ENCODE data around the gene DNASE2.
"Not testable (repeated sequence)": the region's sequence is repeated elsewhere in the genome, so short reads cannot be mapped to it uniquely, and the experiment has no call there.

DNASE2 gene

GRCh38 chr19:12907166-12907565 is 25.9 kb upstream of the DNASE2 start:
- no peaks in the 10 kb centered on the region for H3K27me3 ChIP-seq (ENCODE audit: control insufficient read depth, insufficient read depth, low read length)
- H3K36me3 ChIP-seq (ENCODE audit: control insufficient read depth, insufficient read depth, low read length) = no peaks in the 10 kb centered on the region
- peaks cover 1% of the 10 kb centered on the region; the same call in 1 of the 2 replicates for H3K4me1 ChIP-seq (ENCODE audit: control insufficient read depth, insufficient read depth, low read length)
- H3K4me3 ChIP-seq (ENCODE audit: low read depth, low read length) = no peak overlapping the region
- no peaks in the 10 kb centered on the region for H3K9me3 ChIP-seq (ENCODE audit: control insufficient read depth, insufficient read depth, low read length)
- H3K9ac ChIP-seq (ENCODE audit: low read depth, low read length) = no peak overlapping the region
- H3K27ac ChIP-seq (ENCODE audit: low read depth, low read length) = no peak overlapping the region

- Histone ChIP-seq H3K4me1 (ENCODE audit: control insufficient read depth, insufficient read depth, low read length) (no peaks in the 10 kb centered on the region), H3K27me3 (ENCODE audit: control insufficient read depth, insufficient read depth, low read length) (no peaks in the 10 kb centered on the region), H3K9ac (ENCODE audit: low read depth, low read length) (no peak overlapping the region), H3K36me3 (ENCODE audit: control insufficient read depth, insufficient read depth, low read length) (peaks cover 51% of the 10 kb centered on the region), H3K9me3 (ENCODE audit: control insufficient read depth, insufficient read depth, low read length) (no peaks in the 10 kb centered on the region), H3K27ac (ENCODE audit: low read depth, low read length) (no peak overlapping the region), H3K4me3 (ENCODE audit: low read depth, low read length) (no peak overlapping the region)
Observed at GRCh38 chr19:12899891-12900518, 18.8 kb upstream of the DNASE2 start.

GRCh38 chr19:12896460-12896859 is 15.2 kb upstream of the DNASE2 start:
- Histone ChIP-seq H3K9ac (ENCODE audit: low read depth, low read length) (no peak overlapping the region), H3K36me3 (ENCODE audit: control insufficient read depth, insufficient read depth, low read length) (peaks cover 71% of the 10 kb centered on the region), H3K4me1 (ENCODE audit: control insufficient read depth, insufficient read depth, low read length) (no peaks in the 10 kb centered on the region), H3K27me3 (ENCODE audit: control insufficient read depth, insufficient read depth, low read length) (no peaks in the 10 kb centered on the region), H3K27ac (ENCODE audit: low read depth, low read length) (no peak overlapping the region), H3K9me3 (ENCODE audit: control insufficient read depth, insufficient read depth, low read length) (no peaks in the 10 kb centered on the region), H3K4me3 (ENCODE audit: low read depth, low read length) (no peak overlapping the region)

GRCh38 chr19:12893582-12893981 is 12.3 kb upstream of the DNASE2 start:
- no peaks in the 10 kb centered on the region for H3K9me3 ChIP-seq (ENCODE audit: control insufficient read depth, insufficient read depth, low read length)
- no peaks in the 10 kb centered on the region for H3K27me3 ChIP-seq (ENCODE audit: control insufficient read depth, insufficient read depth, low read length)
- H3K36me3 ChIP-seq (ENCODE audit: control insufficient read depth, insufficient read depth, low read length) = peaks cover 51% of the 10 kb centered on the region
- H3K4me3 ChIP-seq (ENCODE audit: low read depth, low read length) = no peak overlapping the region
- no peak overlapping the region for H3K27ac ChIP-seq (ENCODE audit: low read depth, low read length)
- no peak overlapping the region for H3K9ac ChIP-seq (ENCODE audit: low read depth, low read length)
- no peaks in the 10 kb centered on the region for H3K4me1 ChIP-seq (ENCODE audit: control insufficient read depth, insufficient read depth, low read length)

DNA sequence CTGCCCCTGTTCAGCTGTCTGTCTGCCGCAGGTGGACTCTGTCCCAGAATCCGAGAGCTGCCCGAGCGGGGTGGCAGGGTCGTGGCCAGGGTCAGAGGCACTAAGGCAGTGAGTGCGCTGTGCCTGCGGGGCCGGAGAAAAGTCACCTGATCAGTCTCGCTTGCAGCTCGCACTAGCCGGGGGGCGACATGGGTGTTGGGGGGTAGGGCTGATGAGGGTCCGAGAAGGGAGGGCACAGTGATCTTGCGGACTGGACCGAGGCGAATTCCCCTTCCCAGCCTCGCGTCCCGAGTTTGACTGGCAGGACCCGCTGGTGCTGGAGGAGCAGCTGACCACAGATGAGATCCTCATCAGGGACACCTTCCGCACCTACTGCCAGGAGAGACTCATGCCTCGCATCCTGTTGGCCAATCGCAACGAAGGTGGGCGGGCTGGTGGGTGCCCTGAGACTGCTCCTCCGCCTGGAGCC is 10.3 kb upstream of the DNASE2 start:
- Histone ChIP-seq H3K9me3 (ENCODE audit: control insufficient read depth, insufficient read depth, low read length) (no peaks in the 10 kb centered on the region), H3K4me3 (ENCODE audit: low read depth, low read length) (peak overlapping the region; percentile 87), H3K27me3 (ENCODE audit: control insufficient read depth, insufficient read depth, low read length) (peaks cover 3% of the 10 kb centered on the region; the same call in 1 of the 2 replicates), H3K4me1 (ENCODE audit: control insufficient read depth, insufficient read depth, low read length) (no peaks in the 10 kb centered on the region), H3K27ac (ENCODE audit: low read depth, low read length) (no peak overlapping the region), H3K9ac (ENCODE audit: low read depth, low read length) (peak overlapping the region; percentile 68), H3K36me3 (ENCODE audit: control insufficient read depth, insufficient read depth, low read length) (peaks cover 31% of the 10 kb centered on the region)

DNA sequence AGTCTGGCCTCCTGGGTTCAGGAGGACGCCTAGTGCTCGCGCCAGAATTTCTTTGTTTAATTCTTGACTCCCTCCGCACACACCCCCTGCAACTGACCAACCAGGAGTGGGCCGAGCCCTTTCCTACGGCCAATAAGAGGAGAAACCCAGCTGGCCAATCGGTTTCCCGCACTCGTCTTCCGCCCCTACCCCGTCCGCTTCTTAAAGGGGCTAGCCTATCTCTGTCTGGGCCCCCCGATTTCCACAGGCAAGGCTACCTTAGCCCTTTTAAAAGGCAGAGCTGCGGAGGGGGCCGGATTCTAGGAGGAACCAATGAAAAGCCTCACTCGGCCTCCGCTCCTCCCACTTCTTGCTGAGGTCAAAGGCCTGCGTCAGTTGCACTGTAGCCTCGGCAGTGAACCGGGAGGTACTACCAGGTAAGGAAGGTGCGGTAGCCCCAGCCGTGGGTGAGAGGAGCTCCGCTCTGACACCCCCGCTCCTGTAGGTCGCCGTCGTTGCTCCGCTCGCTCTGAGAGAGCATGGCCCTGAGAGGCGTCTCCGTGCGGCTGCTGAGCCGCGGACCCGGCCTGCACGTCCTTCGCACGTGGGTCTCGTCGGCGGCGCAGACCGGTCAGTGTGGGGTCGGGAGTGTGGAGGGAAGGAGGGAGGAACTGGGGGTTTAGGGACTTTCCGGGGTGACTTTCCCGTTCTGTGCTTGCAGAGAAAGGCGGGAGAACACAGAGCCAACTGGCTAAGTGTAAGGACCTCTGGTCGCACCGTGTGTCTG is 9.7 kb upstream of the DNASE2 start, which contains the start of gene GCDH:
Gene GCDH (plus strand): TSS at position 374 of the 766 bp plus-strand sequence. CDS start 145 bp downstream, at position 519.
- Histone ChIP-seq H3K4me1 (ENCODE audit: control insufficient read depth, insufficient read depth, low read length) (no peaks in the 10 kb centered on the region), H3K27ac (ENCODE audit: low read depth, low read length) (peak within 1 kb of the TSS; percentile 31), H3K9me3 (ENCODE audit: control insufficient read depth, insufficient read depth, low read length) (no peaks in the 10 kb centered on the region), H3K27me3 (ENCODE audit: control insufficient read depth, insufficient read depth, low read length) (peaks cover 8% of the 10 kb centered on the region; the same call in 1 of the 2 replicates), H3K36me3 (ENCODE audit: control insufficient read depth, insufficient read depth, low read length) (peaks cover 25% of the 10 kb centered on the region), H3K9ac (ENCODE audit: low read depth, low read length) (peak within 1 kb of the TSS; percentile 68), H3K4me3 (ENCODE audit: low read depth, low read length) (peak within 1 kb of the TSS; percentile 87)

DNA sequence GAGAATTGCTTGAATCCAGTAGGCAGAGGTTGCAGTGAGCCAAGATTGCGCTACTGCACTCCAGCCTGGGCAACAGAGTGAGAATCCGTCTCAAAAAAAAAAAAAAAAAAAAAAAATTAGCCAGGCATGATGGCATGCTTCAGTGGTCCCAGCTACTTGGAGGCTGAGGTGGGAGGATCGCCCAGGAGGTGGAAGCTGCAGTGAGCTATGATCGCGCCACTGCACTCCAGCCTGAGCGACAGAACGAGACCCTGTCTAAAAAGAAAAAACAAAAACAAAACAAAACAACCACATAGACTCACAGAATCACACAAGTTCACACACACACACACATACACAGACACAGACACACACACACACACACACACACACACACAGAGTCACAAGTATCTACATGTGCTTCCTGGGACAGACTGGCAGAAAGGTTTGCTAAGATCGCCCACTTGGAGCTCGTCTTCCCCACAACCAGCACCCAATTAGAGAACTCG is 9.1 kb upstream of the DNASE2 start:
- H3K27me3 ChIP-seq (ENCODE audit: control insufficient read depth, insufficient read depth, low read length); H3K9me3 ChIP-seq (ENCODE audit: control insufficient read depth, insufficient read depth, low read length); H3K4me1 ChIP-seq (ENCODE audit: control insufficient read depth, insufficient read depth, low read length): not testable (repeated sequence)
- peak overlapping the region; percentile 55 for H3K4me3 ChIP-seq (ENCODE audit: low read depth, low read length)
- peak overlapping the region; percentile 64 for H3K9ac ChIP-seq (ENCODE audit: low read depth, low read length)
- H3K27ac ChIP-seq (ENCODE audit: low read depth, low read length) = peak overlapping the region; percentile 31
- peaks cover 22% of the 10 kb centered on the region for H3K36me3 ChIP-seq (ENCODE audit: control insufficient read depth, insufficient read depth, low read length)

DNA sequence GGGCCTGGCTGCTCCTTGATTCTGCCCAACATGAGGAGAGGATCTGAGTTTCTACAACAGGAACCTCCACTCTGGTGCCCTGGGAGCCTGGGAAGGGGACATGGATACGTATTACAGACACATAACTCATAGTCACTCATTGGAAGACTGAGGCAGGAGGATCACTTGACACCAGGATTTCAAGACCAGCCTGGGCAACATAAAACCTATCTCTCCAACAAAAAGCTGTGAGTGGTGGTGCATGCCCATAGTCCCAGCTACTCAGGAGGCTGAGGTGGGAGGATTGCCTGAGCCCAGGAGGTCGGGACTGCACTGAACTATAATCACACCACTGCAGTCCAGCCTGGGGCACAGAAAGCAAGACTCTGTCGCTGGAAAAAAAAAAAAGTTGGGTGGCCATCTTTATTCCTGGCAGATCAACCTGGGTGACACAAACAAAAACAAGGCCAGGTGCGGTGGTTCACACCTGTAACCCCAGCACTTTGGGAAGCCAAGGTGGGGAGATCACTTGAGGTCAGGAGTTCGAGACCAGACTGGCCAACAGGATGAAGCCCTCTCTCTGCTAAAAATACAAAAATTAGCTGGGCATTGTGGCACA is 6.9 kb upstream of the DNASE2 start:
- H3K4me3 ChIP-seq (ENCODE audit: low read depth, low read length) = no peak overlapping the region
- no peaks in the 10 kb centered on the region; the same call in 1 of the 2 replicates for H3K4me1 ChIP-seq (ENCODE audit: control insufficient read depth, insufficient read depth, low read length)

DNA sequence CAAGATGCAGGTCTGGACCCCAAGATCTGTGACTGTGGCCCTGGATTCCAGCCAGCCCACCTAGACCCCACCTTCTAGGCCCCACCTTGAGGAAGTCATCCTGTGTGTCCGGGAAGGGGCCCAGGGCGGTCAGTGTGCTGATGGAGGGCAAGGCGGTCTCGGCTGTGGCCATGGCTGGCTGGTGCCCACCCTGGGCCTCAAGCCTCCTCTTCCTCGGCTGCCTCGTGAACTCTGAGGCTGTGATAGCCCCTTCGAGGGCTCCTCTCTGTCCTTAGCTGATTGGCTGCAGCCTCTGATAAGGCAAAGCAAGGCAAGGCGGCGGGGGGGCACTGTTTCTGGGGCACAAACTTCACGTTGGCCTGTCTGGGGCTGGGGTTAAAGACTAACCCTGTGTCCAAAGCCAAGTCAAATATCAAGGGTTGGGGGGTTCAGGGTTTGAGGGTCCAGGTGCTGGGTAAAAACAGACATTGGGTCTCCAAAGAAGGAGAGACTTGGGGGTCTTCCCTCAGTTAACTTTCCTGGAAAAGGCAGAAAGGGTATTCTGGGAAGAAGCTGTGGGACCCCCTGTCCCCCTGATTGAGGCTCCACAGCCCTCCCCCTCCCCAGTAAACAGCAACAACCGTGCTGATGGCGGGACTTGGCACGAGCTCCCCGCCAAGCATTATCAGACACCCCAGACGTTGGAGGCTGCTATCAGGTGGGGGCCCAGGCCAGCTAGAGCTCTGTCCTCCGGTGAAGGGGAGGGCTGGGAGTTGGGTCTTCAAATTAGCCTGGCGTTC is 5.9 kb upstream of the DNASE2 start, which contains the start of gene KLF1:
Gene KLF1 (minus strand): TSS at position 233 of the 779 bp plus-strand sequence. CDS start 61 bp downstream, at position 172.
- no peak within 1 kb of the TSS for H3K9ac ChIP-seq (ENCODE audit: low read depth, low read length)
- H3K36me3 ChIP-seq (ENCODE audit: control insufficient read depth, insufficient read depth, low read length) = no peaks in the 10 kb centered on the region
- peak within 1 kb of the TSS; percentile 74 for H3K4me3 ChIP-seq (ENCODE audit: low read depth, low read length)
- peaks cover 8% of the 10 kb centered on the region; the same call in 1 of the 2 replicates for H3K27me3 ChIP-seq (ENCODE audit: control insufficient read depth, insufficient read depth, low read length)
- H3K4me1 ChIP-seq (ENCODE audit: control insufficient read depth, insufficient read depth, low read length) = no peaks in the 10 kb centered on the region; the same call in 1 of the 2 replicates
- no peaks in the 10 kb centered on the region for H3K9me3 ChIP-seq (ENCODE audit: control insufficient read depth, insufficient read depth, low read length)
- no peak within 1 kb of the TSS for H3K27ac ChIP-seq (ENCODE audit: low read depth, low read length)

More for the DNA sequence above, 6.9 kb upstream of the DNASE2 start:
- Histone ChIP-seq H3K9ac (ENCODE audit: low read depth, low read length) (no peak overlapping the region), H3K36me3 (ENCODE audit: control insufficient read depth, insufficient read depth, low read length) (peaks cover 2% of the 10 kb centered on the region; the same call in 1 of the 2 replicates), H3K27ac (ENCODE audit: low read depth, low read length) (no peak overlapping the region), H3K27me3 (ENCODE audit: control insufficient read depth, insufficient read depth, low read length) (peaks cover 8% of the 10 kb centered on the region; the same call in 1 of the 2 replicates), H3K9me3 (ENCODE audit: control insufficient read depth, insufficient read depth, low read length) (no peaks in the 10 kb centered on the region)

GRCh38 chr19:12886651-12886968 is 5.4 kb upstream of the DNASE2 start:
- Histone ChIP-seq H3K36me3 (ENCODE audit: control insufficient read depth, insufficient read depth, low read length) (no peaks in the 10 kb centered on the region), H3K9ac (ENCODE audit: low read depth, low read length) (no peak overlapping the region), H3K27ac (ENCODE audit: low read depth, low read length) (no peak overlapping the region), H3K27me3 (ENCODE audit: control insufficient read depth, insufficient read depth, low read length) (peaks cover 8% of the 10 kb centered on the region; the same call in 1 of the 2 replicates), H3K4me1 (ENCODE audit: control insufficient read depth, insufficient read depth, low read length) (no peaks in the 10 kb centered on the region; the same call in 1 of the 2 replicates), H3K9me3 (ENCODE audit: control insufficient read depth, insufficient read depth, low read length) (no peaks in the 10 kb centered on the region), H3K4me3 (ENCODE audit: low read depth, low read length) (no peak overlapping the region)

Data from HUES48 (cell line).